T47D (cell line): ENCODE data around the gene TENM3.
"Not testable (repeated sequence)": the region's sequence is repeated elsewhere in the genome, so short reads cannot be mapped to it uniquely, and the experiment has no call there.

Experiments used
- DNase-seq, 2 experiments: peaks; one replicate each; pipeline versions ENCODE4 v3.0.0 to v3.0.0-alpha.2; 2011 to 2012; ENCODE audit warnings: low read depth in 1 of 2, low spot score in 1 of 2
- JUND ChIP-seq: IDR thresholded peaks from 2 replicates; pipeline ENCODE4 v1.6.1; 2012; ENCODE audit warnings: low read depth
- in situ Hi-C: cut with HindIII; loops from 2 replicates; pipeline ENCODE4 v1.10.0; 2016; ENCODE audit warnings: low sequenced_read_pairs, low pct_unique_long_range_greater_than_20kb

Gene TENM3

GRCh38 chr4:182243204-182243603 is at the start of gene TENM3:
TSS of gene TENM3 (plus strand) at chr4:182243402. CDS start at chr4:182324021, 80,619 bp downstream.
- in situ Hi-C loops, DNase-seq: not testable (repeated sequence)

- no peak for DNase-seq
- no peak for TF ChIP-seq JUND
- in situ Hi-C loops, result no loop called here
Measured at GRCh38 chr4:182194091-182194824, 48.9 kb upstream of the TENM3 start.

GRCh38 chr4:182197611-182198010 is 45.6 kb upstream of the TENM3 start:
- DNase-seq, result no peak
- in situ Hi-C loops, result no loop called here
- TF ChIP-seq JUND, result no peak

GRCh38 chr4:182201871-182202270 is 41.3 kb upstream of the TENM3 start:
- DNase-seq, result no peak
- TF ChIP-seq JUND, result no peak
- in situ Hi-C loops, result no loop called here

- no peak for DNase-seq
- in situ Hi-C loops, result no loop called here
- TF ChIP-seq JUND, result no peak
Measured at GRCh38 chr4:182202650-182203049, 40.6 kb upstream of the TENM3 start.

- in situ Hi-C loops, result no loop called here
- no peak for DNase-seq
- no peak for TF ChIP-seq JUND
Measured at GRCh38 chr4:182203872-182204411, 39.3 kb upstream of the TENM3 start.

- in situ Hi-C loops, result no loop called here
- no peak for DNase-seq
- no peak for TF ChIP-seq JUND
Measured at GRCh38 chr4:182205306-182205705, 37.9 kb upstream of the TENM3 start.

GRCh38 chr4:182206266-182206665 is 36.9 kb upstream of the TENM3 start:
- no peak for DNase-seq

GRCh38 chr4:182206916-182207315 is 36.3 kb upstream of the TENM3 start:
- DNase-seq, result no peak
- no peak for TF ChIP-seq JUND

More at GRCh38 chr4:182206266-182206665, 36.9 kb upstream of the TENM3 start:
- in situ Hi-C loops, result no loop called here
- TF ChIP-seq JUND, result no peak

GRCh38 chr4:182207830-182208396 is 35.3 kb upstream of the TENM3 start:
- no peak for TF ChIP-seq JUND
- in situ Hi-C loops, result no loop called here
- DNase-seq, result no peak

More at GRCh38 chr4:182206916-182207315, 36.3 kb upstream of the TENM3 start:
- in situ Hi-C loops, result no loop called here

GRCh38 chr4:182208526-182209050 is 34.6 kb upstream of the TENM3 start:
- no peak for TF ChIP-seq JUND
- in situ Hi-C loops, result no loop called here
- DNase-seq, result no peak

GRCh38 chr4:182212211-182212761 is 30.9 kb upstream of the TENM3 start:
- no peak for DNase-seq
- in situ Hi-C loops, result no loop called here
- TF ChIP-seq JUND, result no peak

- TF ChIP-seq JUND, result no peak
- DNase-seq, result no peak
- in situ Hi-C loops, result no loop called here
Measured at GRCh38 chr4:182213004-182213403, 30.2 kb upstream of the TENM3 start.
